SK-N-SH treated with all-trans-retinoic acid at 6 μM for 48 hours (cell line): Measurements from ENCODE around the gene ITGB2.

Experiments
- ARNTL ChIP-seq: fragments of 450-650 bp; formaldehyde crosslinking; IDR thresholded peaks from 2 replicates; pipeline ENCODE4 v1.5.0; 2020; ENCODE audit warnings: low read depth, mild to moderate bottlenecking, moderate library complexity, borderline replicate concordance
- BACH2 ChIP-seq: fragments of 250-450 bp; sonication (Bioruptor Pico); IDR thresholded peaks from 2 replicates; pipeline ENCODE4 v1.9.0; 2021; ENCODE audit warnings: mild to moderate bottlenecking, borderline replicate concordance
- CSRNP3 ChIP-seq: fragments of 250-450 bp; sonication (Bioruptor Pico); IDR thresholded peaks from 2 replicates; pipeline ENCODE4 v1.5.1; 2021; ENCODE audit warnings: mild to moderate bottlenecking, moderate library complexity
- GLIS3 ChIP-seq: fragments of 250-450 bp; sonication (Bioruptor Pico); IDR thresholded peaks from 2 replicates; pipeline ENCODE4 v1.5.0; 2020; ENCODE audit warnings: mild to moderate bottlenecking, moderate library complexity
- PPARA ChIP-seq: fragments of 250-450 bp; sonication (Bioruptor Pico); IDR thresholded peaks from 2 replicates; pipeline ENCODE4 v1.5.0; 2020; ENCODE audit warnings: mild to moderate bottlenecking, borderline replicate concordance
- TOX ChIP-seq: fragments of 250-450 bp; sonication (Bioruptor Pico); IDR thresholded peaks from 2 replicates; pipeline ENCODE4 v1.8.0; 2021; ENCODE audit warnings: mild to moderate bottlenecking, moderate library complexity, borderline replicate concordance
- ZC3H10 ChIP-seq: fragments of 250-450 bp; sonication (Bioruptor Pico); IDR thresholded peaks from 2 replicates; pipeline ENCODE4 v1.5.1; 2021; ENCODE audit warnings: mild to moderate bottlenecking, moderate library complexity
- ZFP3 ChIP-seq: fragments of 250-450 bp; sonication (Bioruptor Pico); IDR thresholded peaks from 2 replicates; pipeline ENCODE4 v1.5.0; 2020; ENCODE audit warnings: mild to moderate bottlenecking, moderate library complexity
- ZFP30 ChIP-seq: fragments of 450-650 bp; formaldehyde crosslinking; IDR thresholded peaks from 2 replicates; pipeline ENCODE4 v1.5.0; 2022; ENCODE audit warnings: mild to moderate bottlenecking, moderate library complexity
- ZNF565 ChIP-seq: fragments of 450-650 bp; formaldehyde crosslinking; conservative IDR thresholded peaks from 2 replicates; pipeline ENCODE4 v1.5.0; 2020; ENCODE audit warnings: low read depth, mild to moderate bottlenecking, moderate library complexity
- TF ChIP-seq, protein P1 (sequence below): fragments of 250-450 bp; sonication (Bioruptor Pico); IDR thresholded peaks from 2 replicates; pipeline ENCODE4 v1.8.0; 2020; ENCODE audit warnings: mild to moderate bottlenecking, moderate library complexity, borderline replicate concordance
- TF ChIP-seq, protein P2 (sequence below): fragments of 250-450 bp; sonication (Bioruptor Pico); IDR thresholded peaks from 2 replicates; pipeline ENCODE4 v1.8.0; 2021; ENCODE audit warnings: low read depth, mild to moderate bottlenecking, moderate library complexity, borderline replicate concordance

DNA sequence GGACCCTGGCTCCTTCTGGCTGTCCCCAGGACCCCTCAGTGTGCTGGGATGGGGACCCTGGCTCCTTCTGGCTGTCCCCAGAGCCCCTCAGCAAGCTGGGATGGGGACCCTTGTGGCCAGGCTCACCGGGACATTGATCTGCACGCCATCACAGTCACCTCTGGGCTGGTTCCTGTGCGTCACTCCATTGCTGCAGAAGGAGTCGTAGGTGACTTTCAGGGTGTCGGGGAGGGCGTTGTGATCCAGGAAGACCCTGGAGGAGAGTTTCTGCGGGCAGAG, 27.5 kb downstream of the ITGB2 start:
- TF ChIP-seq ZFP3 (CRISPR knock-in tag) (no peak), TOX (CRISPR knock-in tag) (no peak), ARNTL (no peak), CSRNP3 (CRISPR knock-in tag) (no peak), ZFP30 (CRISPR knock-in tag) (no peak), BACH2 (CRISPR knock-in tag) (no peak), ZC3H10 (no peak), ZNF565 (CRISPR knock-in tag) (no peak), PPARA (CRISPR knock-in tag) (no peak), GLIS3 (no peak)
- TF ChIP-seq, protein P1, sequence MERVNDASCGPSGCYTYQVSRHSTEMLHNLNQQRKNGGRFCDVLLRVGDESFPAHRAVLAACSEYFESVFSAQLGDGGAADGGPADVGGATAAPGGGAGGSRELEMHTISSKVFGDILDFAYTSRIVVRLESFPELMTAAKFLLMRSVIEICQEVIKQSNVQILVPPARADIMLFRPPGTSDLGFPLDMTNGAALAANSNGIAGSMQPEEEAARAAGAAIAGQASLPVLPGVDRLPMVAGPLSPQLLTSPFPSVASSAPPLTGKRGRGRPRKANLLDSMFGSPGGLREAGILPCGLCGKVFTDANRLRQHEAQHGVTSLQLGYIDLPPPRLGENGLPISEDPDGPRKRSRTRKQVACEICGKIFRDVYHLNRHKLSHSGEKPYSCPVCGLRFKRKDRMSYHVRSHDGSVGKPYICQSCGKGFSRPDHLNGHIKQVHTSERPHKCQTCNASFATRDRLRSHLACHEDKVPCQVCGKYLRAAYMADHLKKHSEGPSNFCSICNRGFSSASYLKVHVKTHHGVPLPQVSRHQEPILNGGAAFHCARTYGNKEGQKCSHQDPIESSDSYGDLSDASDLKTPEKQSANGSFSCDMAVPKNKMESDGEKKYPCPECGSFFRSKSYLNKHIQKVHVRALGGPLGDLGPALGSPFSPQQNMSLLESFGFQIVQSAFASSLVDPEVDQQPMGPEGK, result no peak
- TF ChIP-seq, protein P2, sequence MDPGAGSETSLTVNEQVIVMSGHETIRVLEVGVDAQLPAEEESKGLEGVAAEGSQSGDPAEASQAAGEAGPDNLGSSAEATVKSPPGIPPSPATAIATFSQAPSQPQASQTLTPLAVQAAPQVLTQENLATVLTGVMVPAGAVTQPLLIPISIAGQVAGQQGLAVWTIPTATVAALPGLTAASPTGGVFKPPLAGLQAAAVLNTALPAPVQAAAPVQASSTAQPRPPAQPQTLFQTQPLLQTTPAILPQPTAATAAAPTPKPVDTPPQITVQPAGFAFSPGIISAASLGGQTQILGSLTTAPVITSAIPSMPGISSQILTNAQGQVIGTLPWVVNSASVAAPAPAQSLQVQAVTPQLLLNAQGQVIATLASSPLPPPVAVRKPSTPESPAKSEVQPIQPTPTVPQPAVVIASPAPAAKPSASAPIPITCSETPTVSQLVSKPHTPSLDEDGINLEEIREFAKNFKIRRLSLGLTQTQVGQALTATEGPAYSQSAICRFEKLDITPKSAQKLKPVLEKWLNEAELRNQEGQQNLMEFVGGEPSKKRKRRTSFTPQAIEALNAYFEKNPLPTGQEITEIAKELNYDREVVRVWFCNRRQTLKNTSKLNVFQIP, result no peak
